ENCODE measurements around the gene TTC24. TPM values are rescaled to one million over a fixed set of nuclear protein-coding genes. Genes with fewer than 3 reads are reported as not detected.
"Not testable (repeated sequence)": the region's sequence is repeated elsewhere in the genome, so short reads cannot be mapped to it uniquely, and the experiment has no call there.

Gene TTC24
- 2.8 and 3.1 TPM in 2 replicates for total RNA-seq

- intact Hi-C loops (cut with micrococcal nuclease): no loop called here
Measured at GRCh38 chr1:156579472-156579871, at the start of gene TTC24. Gene TTC24, plus strand, starts transcription at chr1:156579723. Its CDS starts 1,642 bp downstream, at chr1:156581365.

- intact Hi-C loops (cut with micrococcal nuclease): no loop called here
Measured at GRCh38 chr1:156530006-156530405, 49.5 kb upstream of the TTC24 start.

- intact Hi-C loops (cut with micrococcal nuclease): no loop called here
Measured at GRCh38 chr1:156532374-156532773, 47.1 kb upstream of the TTC24 start.

- intact Hi-C loops (cut with micrococcal nuclease): no loop called here
Measured at GRCh38 chr1:156533568-156534220, 45.8 kb upstream of the TTC24 start.

GRCh38 chr1:156534424-156535060 is 45.0 kb upstream of the TTC24 start:
- intact Hi-C loops (cut with micrococcal nuclease): no loop called here

GRCh38 chr1:156537027-156537426 is 42.5 kb upstream of the TTC24 start:
- intact Hi-C loops (cut with micrococcal nuclease): no loop called here

GRCh38 chr1:156538711-156539440 is 40.6 kb upstream of the TTC24 start:
- intact Hi-C loops (cut with micrococcal nuclease): no loop called here

GRCh38 chr1:156539818-156540355 is 39.6 kb upstream of the TTC24 start:
- intact Hi-C loops (cut with micrococcal nuclease): no loop called here

- intact Hi-C loops (cut with micrococcal nuclease): no loop called here
Measured at GRCh38 chr1:156540955-156541354, 38.6 kb upstream of the TTC24 start.

- intact Hi-C loops (cut with micrococcal nuclease): no loop called here
Measured at GRCh38 chr1:156543066-156543465, 36.5 kb upstream of the TTC24 start.

- intact Hi-C loops (cut with micrococcal nuclease): loop anchor here (2.0 kb wide), 1 partner anchor 64 kb away; no protein-coding TSS in a partner anchor
Measured at GRCh38 chr1:156544592-156545102, 34.9 kb upstream of the TTC24 start.

GRCh38 chr1:156546267-156546666 is 33.3 kb upstream of the TTC24 start:
- intact Hi-C loops (cut with micrococcal nuclease): no loop called here

- intact Hi-C loops (cut with micrococcal nuclease): no loop called here
Measured at GRCh38 chr1:156547434-156547833, 32.1 kb upstream of the TTC24 start.

GRCh38 chr1:156547982-156548381 is 31.5 kb upstream of the TTC24 start:
- intact Hi-C loops (cut with micrococcal nuclease): no loop called here

GRCh38 chr1:156549390-156549789 is 30.1 kb upstream of the TTC24 start:
- intact Hi-C loops (cut with micrococcal nuclease): no loop called here

GRCh38 chr1:156549831-156550230 is 29.7 kb upstream of the TTC24 start:
- intact Hi-C loops (cut with micrococcal nuclease): no loop called here

GRCh38 chr1:156550346-156550745 is 29.2 kb upstream of the TTC24 start:
- intact Hi-C loops (cut with micrococcal nuclease): no loop called here

- intact Hi-C loops (cut with micrococcal nuclease): no loop called here
Measured at GRCh38 chr1:156551066-156551643, 28.4 kb upstream of the TTC24 start.

- intact Hi-C loops (cut with micrococcal nuclease): no loop called here
Measured at GRCh38 chr1:156551869-156552268, 27.7 kb upstream of the TTC24 start.

GRCh38 chr1:156552518-156552917 is 27.0 kb upstream of the TTC24 start:
- intact Hi-C loops (cut with micrococcal nuclease): no loop called here

- intact Hi-C loops (cut with micrococcal nuclease): not testable (repeated sequence)
Measured at GRCh38 chr1:156552937-156553336, 26.6 kb upstream of the TTC24 start.
